Urothelium cell line (cell line): ENCODE data around the gene UBR3.
"Not testable (repeated sequence)": the region's sequence is repeated elsewhere in the genome, so short reads cannot be mapped to it uniquely, and the experiment has no call there.

ENCODE experiments used
- DNase-seq: peaks from one replicate; pipeline ENCODE4 v3.0.0; 2011; ENCODE audit warnings: low spot score, mixed read lengths
- FAIRE-seq: peaks from 2 replicates; lab custom pipeline; 2011; peaks lifted over from hg19 to GRCh38; lab: Jason Lieb, UNC

UBR3 gene

GRCh38 chr2:169862816-169863215 is 35.6 kb downstream of the UBR3 start:
- no peak for FAIRE-seq

GRCh38 chr2:169865492-169865891 is 38.2 kb downstream of the UBR3 start:
- FAIRE-seq, result no peak

More at GRCh38 chr2:169862816-169863215, 35.6 kb downstream of the UBR3 start:
- DNase-seq, result no peak

GRCh38 chr2:169866230-169866629 is 39.0 kb downstream of the UBR3 start:
- not testable (repeated sequence) for FAIRE-seq

More at GRCh38 chr2:169865492-169865891, 38.2 kb downstream of the UBR3 start:
- DNase-seq, result no peak

GRCh38 chr2:169867579-169867978 is 40.3 kb downstream of the UBR3 start:
- no peak for FAIRE-seq
- no peak for DNase-seq

More at GRCh38 chr2:169866230-169866629, 39.0 kb downstream of the UBR3 start:
- DNase-seq, result not testable (repeated sequence)

- no peak for DNase-seq
- no peak for FAIRE-seq
These were observed 41.7 kb downstream of the UBR3 start for GRCh38 chr2:169868951-169869350.

GRCh38 chr2:169871369-169871768 is 44.1 kb downstream of the UBR3 start:
- FAIRE-seq, DNase-seq: not testable (repeated sequence)

GRCh38 chr2:169871994-169872393 is 44.7 kb downstream of the UBR3 start:
- no peak for DNase-seq
- FAIRE-seq, result no peak

GRCh38 chr2:169877398-169877797 is 50.1 kb downstream of the UBR3 start:
- FAIRE-seq (no peak), DNase-seq (no peak)

- FAIRE-seq (no peak), DNase-seq (no peak)
These were observed 59.9 kb downstream of the UBR3 start for GRCh38 chr2:169887120-169887519.

GRCh38 chr2:169891593-169892298 is 64.5 kb downstream of the UBR3 start:
- FAIRE-seq, result no peak
- no peak for DNase-seq

GRCh38 chr2:169892951-169893350 is 65.7 kb downstream of the UBR3 start:
- DNase-seq, result no peak

GRCh38 chr2:169895294-169895985 is 68.2 kb downstream of the UBR3 start:
- DNase-seq, result no peak
- no peak for FAIRE-seq

More at GRCh38 chr2:169892951-169893350, 65.7 kb downstream of the UBR3 start:
- FAIRE-seq, result no peak

- no peak for DNase-seq
- FAIRE-seq, result no peak
These were observed 70.6 kb downstream of the UBR3 start for GRCh38 chr2:169897834-169898233.

GRCh38 chr2:169900103-169900502 is 72.8 kb downstream of the UBR3 start:
- not testable (repeated sequence) for FAIRE-seq, DNase-seq

- no peak for FAIRE-seq
These were observed 73.4 kb downstream of the UBR3 start for GRCh38 chr2:169900686-169901085.

GRCh38 chr2:169906731-169907130 is 79.5 kb downstream of the UBR3 start:
- DNase-seq (no peak), FAIRE-seq (no peak)

More at GRCh38 chr2:169900686-169901085, 73.4 kb downstream of the UBR3 start:
- DNase-seq, result no peak

GRCh38 chr2:169909376-169909775 is 82.1 kb downstream of the UBR3 start:
- DNase-seq (no peak), FAIRE-seq (no peak)

GRCh38 chr2:169910109-169910799 is 83.0 kb downstream of the UBR3 start:
- FAIRE-seq (no peak), DNase-seq (no peak)

- DNase-seq, result no peak
- FAIRE-seq, result no peak
These were observed 83.9 kb downstream of the UBR3 start for GRCh38 chr2:169911119-169911518.

- FAIRE-seq, result no peak
- no peak for DNase-seq
These were observed 89.4 kb downstream of the UBR3 start for GRCh38 chr2:169916623-169917022.

GRCh38 chr2:169923977-169924376 is 96.7 kb downstream of the UBR3 start:
- no peak for FAIRE-seq
- DNase-seq, result no peak
